AG04449 (cell line): ENCODE measurements around the gene TMIGD3.

Experiments
- CTCF ChIA-PET: fragments of 350-600 bp; formaldehyde crosslinking; extraction: SDS; loops from one replicate; lab custom pipeline; 2021; ENCODE audit warnings: antibody characterized with exemption; lab: Yijun Ruan, JAX
- POLR2A ChIA-PET: fragments of 400-600, 350-600 bp; formaldehyde crosslinking; extraction: SDS; loops from one replicate; lab custom pipeline; 2020; ENCODE audit warnings: antibody characterized with exemption, inconsistent platforms; lab: Yijun Ruan, JAX
- DNase-seq: peaks from one replicate; pipeline ENCODE4 v3.0.0-alpha.2; 2010; ENCODE audit warnings: low read depth, low spot score
- H3K4me3 ChIP-seq: 2 replicates; pipeline ENCODE4 v1.5.1; 2011; ENCODE audit warnings: low read depth, mild to moderate bottlenecking, control low read depth, low read length
- CTCF ChIP-seq: IDR thresholded peaks from one replicate; pipeline ENCODE4 v1.5.1; 2011; ENCODE audit warnings: mild to moderate bottlenecking, moderate library complexity, low read length, control low read depth, inconsistent platforms; ENCODE audit not compliant: insufficient read depth; ENCODE audit errors: missing control alignments

TMIGD3 gene

GRCh38 chr1:111505641-111506119, 2.2 kb upstream of the TMIGD3 start:
- TF ChIP-seq CTCF, result no peak
- no peak overlapping the region for H3K4me3 ChIP-seq
- no peak for DNase-seq
- ChIA-PET CTCF (interaction anchor here (3.6 to 4.8 kb wide), 6 partner anchors 12 to 263 kb away, joined by 25 to 78 read pairs (median 48); no protein-coding TSS in a partner anchor), POLR2A (no interaction called here)

GRCh38 chr1:111504097-111504496, 664 bp upstream of the TMIGD3 start:
- DNase-seq, result no peak
- ChIA-PET CTCF (interaction anchor here (1.0 to 2.1 kb wide), 4 partner anchors 14 to 270 kb away, joined by 3 to 5 read pairs (median 4); no protein-coding TSS in a partner anchor), POLR2A (no interaction called here)
- no peak for TF ChIP-seq CTCF
- H3K4me3 ChIP-seq, result no peak overlapping the region

GRCh38 chr1:111501645-111502044, 1.8 kb downstream of the TMIGD3 start:
- DNase-seq, result no peak
- no peak overlapping the region for H3K4me3 ChIP-seq
- no peak for TF ChIP-seq CTCF
- POLR2A ChIA-PET, result no interaction called here
- CTCF ChIA-PET, result interaction anchor here (0.9 to 2.1 kb wide), 3 partner anchors 19 to 261 kb away, joined by 3 to 6 read pairs (median 3); no protein-coding TSS in a partner anchor

- TF ChIP-seq CTCF, result no peak
- H3K4me3 ChIP-seq, result no peak overlapping the region
- ChIA-PET CTCF (interaction anchor here (1.0 to 5.2 kb wide), 6 partner anchors 9 to 21 kb away, joined by 3 to 72 read pairs (median 7); no protein-coding TSS in a partner anchor), POLR2A (interaction anchor here (1.1 kb wide), 1 partner anchor 9 kb away, joined by 3 read pairs; no protein-coding TSS in a partner anchor)
- no peak for DNase-seq
These were observed 4.2 kb downstream of the TMIGD3 start for GRCh38 chr1:111499026-111499785.

- no peak for TF ChIP-seq CTCF
- DNase-seq, result no peak
- H3K4me3 ChIP-seq, result no peak overlapping the region
- ChIA-PET POLR2A (interaction anchor here (1.1 kb wide), 1 partner anchor 10 kb away, joined by 3 read pairs; no protein-coding TSS in a partner anchor), CTCF (interaction anchor here (0.8 to 5.2 kb wide), 8 partner anchors 8 to 271 kb away, joined by 3 to 72 read pairs (median 4); no protein-coding TSS in a partner anchor)
These were observed 5.8 kb downstream of the TMIGD3 start for GRCh38 chr1:111497592-111497991.

- no peak for TF ChIP-seq CTCF
- CTCF ChIA-PET, result interaction anchor here (1.3 to 5.2 kb wide), 5 partner anchors 11 to 273 kb away, joined by 3 to 72 read pairs (median 4); no protein-coding TSS in a partner anchor
- POLR2A ChIA-PET, result interaction anchor here (0.6 kb wide), 1 partner anchor 172 kb away, joined by 3 read pairs; no protein-coding TSS in a partner anchor
- no peak for DNase-seq
- H3K4me3 ChIP-seq, result no peak overlapping the region
These were observed 7.0 kb downstream of the TMIGD3 start for GRCh38 chr1:111496398-111496797.
